Upper lobe of right lung (tissue), 1 donor: ENCODE measurements around the gene COL13A1. TPM values are rescaled to one million over a fixed set of nuclear protein-coding genes. Genes with fewer than 3 reads are reported as not detected.

Experiments used
- ATAC-seq: fragments of 200-7000 bp; cut with Tn5 transposase; one replicate; pipeline ENCODE4 v1.9.1; 2020; ENCODE audit warnings: mild to moderate bottlenecking, moderate library complexity
- DNase-seq: peaks from one replicate; pipeline ENCODE4 v3.0.0-alpha.2; 2020
- H3K27ac ChIP-seq: fragments of 200-600 bp; one replicate; pipeline ENCODE4 v1.8.0; 2022
- H3K27me3 ChIP-seq: fragments of 200-600 bp; one replicate; pipeline ENCODE4 v1.8.0; 2022; ENCODE audit warnings: mild to moderate bottlenecking
- H3K36me3 ChIP-seq: fragments of 200-600 bp; one replicate; pipeline ENCODE4 v1.8.0; 2022
- H3K4me1 ChIP-seq: fragments of 200-600 bp; one replicate; pipeline ENCODE4 v1.8.0; 2022
- H3K4me3 ChIP-seq: fragments of 200-600 bp; one replicate; pipeline ENCODE4 v1.8.0; 2022; ENCODE audit warnings: mild to moderate bottlenecking
- H3K9me3 ChIP-seq: fragments of 200-600 bp; one replicate; pipeline ENCODE4 v1.8.0; 2022
- intact Hi-C: fragments of 100-400 bp; cut with DNase I; formaldehyde crosslinking; loops from one replicate; pipeline ENCODE4 v1.11.0; 2022
- total RNA-seq: library from RNA; stranded (reverse); fragmentation: NEBNext Ultra II Directional; extraction: Animal tissue kit (Norgen Biotek cat#: 25700); gene quantifications from one replicate; pipeline ENCODE4 v1.2.1, GENCODE V29; 2021
- TF ChIP-seq, protein P1 (sequence below): fragments of 200-600 bp; IDR thresholded peaks from one replicate; pipeline ENCODE4 v1.8.0; 2022; ENCODE audit warnings: antibody characterized with exemption
- donor health status: DM: no; HTN: yes; CAD: no; lungs with severe emphysema.

COL13A1 gene
- total RNA-seq, 1 donor from 2014 or later, result 13.5 TPM

DNA sequence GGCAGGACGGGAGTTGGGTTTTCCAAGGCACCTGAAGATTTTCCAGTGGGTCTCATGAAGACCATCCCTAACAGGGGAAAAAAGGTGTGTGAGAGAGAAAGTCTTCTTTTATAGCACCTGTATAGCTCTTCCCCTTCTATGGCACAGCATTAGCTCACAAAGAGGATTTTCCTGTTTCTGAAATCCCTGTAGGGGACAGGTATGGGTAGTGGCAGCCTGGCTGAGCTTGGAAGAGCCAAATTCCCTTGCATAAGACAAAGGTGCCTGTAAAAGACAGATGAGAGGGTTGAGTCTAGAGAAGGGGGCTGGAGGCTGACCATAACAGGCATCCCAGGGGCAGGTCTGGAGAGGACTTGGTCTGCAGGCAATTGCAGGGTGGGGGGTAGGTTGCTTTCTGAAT, 63.7 kb downstream of the COL13A1 start:
- no peak for ATAC-seq
- Histone ChIP-seq H3K9me3 (no peaks in the 10 kb centered on the region), H3K4me1 (peaks cover 10% of the 10 kb centered on the region), H3K4me3 (no peak overlapping the region), H3K27me3 (no peaks in the 10 kb centered on the region), H3K36me3 (no peaks in the 10 kb centered on the region), H3K27ac (no peak overlapping the region)
- intact Hi-C loops, result no loop called here
- TF ChIP-seq, protein P1, sequence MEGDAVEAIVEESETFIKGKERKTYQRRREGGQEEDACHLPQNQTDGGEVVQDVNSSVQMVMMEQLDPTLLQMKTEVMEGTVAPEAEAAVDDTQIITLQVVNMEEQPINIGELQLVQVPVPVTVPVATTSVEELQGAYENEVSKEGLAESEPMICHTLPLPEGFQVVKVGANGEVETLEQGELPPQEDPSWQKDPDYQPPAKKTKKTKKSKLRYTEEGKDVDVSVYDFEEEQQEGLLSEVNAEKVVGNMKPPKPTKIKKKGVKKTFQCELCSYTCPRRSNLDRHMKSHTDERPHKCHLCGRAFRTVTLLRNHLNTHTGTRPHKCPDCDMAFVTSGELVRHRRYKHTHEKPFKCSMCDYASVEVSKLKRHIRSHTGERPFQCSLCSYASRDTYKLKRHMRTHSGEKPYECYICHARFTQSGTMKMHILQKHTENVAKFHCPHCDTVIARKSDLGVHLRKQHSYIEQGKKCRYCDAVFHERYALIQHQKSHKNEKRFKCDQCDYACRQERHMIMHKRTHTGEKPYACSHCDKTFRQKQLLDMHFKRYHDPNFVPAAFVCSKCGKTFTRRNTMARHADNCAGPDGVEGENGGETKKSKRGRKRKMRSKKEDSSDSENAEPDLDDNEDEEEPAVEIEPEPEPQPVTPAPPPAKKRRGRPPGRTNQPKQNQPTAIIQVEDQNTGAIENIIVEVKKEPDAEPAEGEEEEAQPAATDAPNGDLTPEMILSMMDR, result no peak
- no peak for DNase-seq

DNA sequence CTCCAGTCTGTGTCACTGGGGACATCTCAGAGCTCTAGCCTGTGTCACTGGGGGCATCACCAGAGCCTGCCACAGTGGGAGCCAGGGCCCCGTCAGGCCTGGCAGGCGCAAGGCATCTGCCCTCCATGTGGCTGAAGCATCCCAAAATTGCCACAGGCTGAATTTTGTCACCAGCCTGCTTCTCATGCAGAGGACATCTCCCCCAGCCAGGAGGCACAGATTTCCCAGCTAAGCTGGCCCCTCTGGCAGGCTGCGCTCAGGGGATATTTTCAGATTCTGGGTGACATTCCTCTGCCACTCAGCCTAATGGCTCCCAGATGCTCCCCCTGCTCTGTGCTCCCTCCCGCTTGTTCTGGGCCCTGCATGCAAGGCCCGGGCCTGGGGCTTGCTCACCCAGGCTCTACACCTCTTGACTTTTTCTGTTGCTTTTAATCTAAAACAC, 64.6 kb downstream of the COL13A1 start:
- H3K4me1 ChIP-seq, result peaks cover 7% of the 10 kb centered on the region
- no peaks in the 10 kb centered on the region for H3K27me3 ChIP-seq
- no peak overlapping the region for H3K4me3 ChIP-seq
- no peaks in the 10 kb centered on the region for H3K9me3 ChIP-seq
- ATAC-seq, result peak; percentile 12
- no peaks in the 10 kb centered on the region for H3K36me3 ChIP-seq
- TF ChIP-seq, protein P1, result no peak
- intact Hi-C loops, result no loop called here
- H3K27ac ChIP-seq, result peak overlapping the region; percentile 36
- no peak for DNase-seq

DNA sequence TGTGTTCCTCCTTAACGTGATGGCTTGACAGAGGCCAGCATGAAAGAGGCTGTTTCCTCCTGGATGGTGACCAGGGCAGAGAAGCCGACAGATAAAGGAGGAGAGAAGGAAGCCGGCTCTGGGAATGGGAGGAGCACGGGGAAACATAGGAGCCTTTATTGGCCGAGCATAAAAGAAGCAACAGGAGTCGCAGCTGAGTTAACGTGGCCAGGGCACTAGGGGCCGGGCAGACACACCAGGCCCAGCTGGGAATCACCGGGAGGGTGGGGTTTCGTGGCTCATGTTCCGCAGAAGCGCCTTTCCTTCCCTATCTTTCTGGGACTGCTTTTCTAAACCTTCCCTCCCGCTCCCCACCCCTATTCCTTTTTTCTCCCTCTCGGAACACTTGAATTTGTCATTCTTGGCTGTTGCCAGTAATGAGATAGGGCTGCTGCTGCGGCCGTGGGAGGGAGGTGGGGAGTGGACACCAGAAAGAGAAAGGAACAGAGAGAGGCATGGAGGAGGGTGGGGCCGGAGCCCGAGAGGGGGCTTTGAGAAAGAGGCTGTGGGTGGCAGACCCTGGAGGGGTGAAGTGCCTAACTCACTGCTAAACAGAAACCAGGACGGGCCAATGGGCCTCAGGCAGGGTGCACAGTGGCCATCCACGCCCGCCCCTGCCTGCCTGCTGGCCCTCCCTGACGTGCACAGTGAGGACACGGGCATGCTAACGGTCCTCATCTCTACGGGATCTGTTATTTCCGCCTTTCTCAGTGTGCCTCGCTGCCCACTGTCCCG, 65.2 kb downstream of the COL13A1 start:
- ATAC-seq (peak; percentile 32), DNase-seq (no peak)
- intact Hi-C loops, result no loop called here
- no peaks in the 10 kb centered on the region for H3K27me3 ChIP-seq
- TF ChIP-seq, protein P1, result no peak
- no peak overlapping the region for H3K4me3 ChIP-seq
- peaks cover under 1% of the 10 kb centered on the region for H3K4me1 ChIP-seq
- no peaks in the 10 kb centered on the region for H3K36me3 ChIP-seq
- no peaks in the 10 kb centered on the region for H3K9me3 ChIP-seq
- peak overlapping the region; percentile 36 for H3K27ac ChIP-seq

GRCh38 chr10:69867699-69868558, 66.2 kb downstream of the COL13A1 start:
- ATAC-seq (no peak), DNase-seq (no peak)
- no peaks in the 10 kb centered on the region for H3K9me3 ChIP-seq
- no peak overlapping the region for H3K4me3 ChIP-seq
- no peaks in the 10 kb centered on the region for H3K27me3 ChIP-seq
- no peaks in the 10 kb centered on the region for H3K4me1 ChIP-seq
- TF ChIP-seq, protein P1, result no peak
- intact Hi-C loops, result no loop called here
- H3K36me3 ChIP-seq, result no peaks in the 10 kb centered on the region
- no peak overlapping the region for H3K27ac ChIP-seq

DNA sequence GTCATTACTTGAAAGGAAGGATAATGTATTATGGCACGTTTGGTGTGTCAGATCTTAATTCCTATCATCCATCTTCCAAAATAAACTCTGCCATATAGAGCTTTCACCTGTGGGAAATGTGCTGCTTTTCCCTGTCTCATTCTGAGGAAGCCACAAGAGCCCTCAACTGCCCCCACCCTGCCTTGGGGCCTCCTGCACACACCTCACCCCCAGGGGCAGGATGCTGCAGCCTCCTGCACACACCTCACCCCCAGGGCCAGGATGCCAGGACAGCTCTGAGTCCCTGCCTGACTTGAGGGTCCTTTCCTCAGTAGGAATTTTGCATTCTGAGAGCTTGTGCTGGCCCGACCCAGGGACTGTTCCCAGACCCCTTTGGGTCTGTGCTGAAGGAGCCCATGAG, 67.1 kb downstream of the COL13A1 start:
- no peaks in the 10 kb centered on the region for H3K27me3 ChIP-seq
- no peak overlapping the region for H3K27ac ChIP-seq
- intact Hi-C loops, result no loop called here
- no peak for ATAC-seq
- H3K4me1 ChIP-seq, result no peaks in the 10 kb centered on the region
- TF ChIP-seq, protein P1, result no peak
- no peaks in the 10 kb centered on the region for H3K9me3 ChIP-seq
- no peak overlapping the region for H3K4me3 ChIP-seq
- DNase-seq, result no peak
- H3K36me3 ChIP-seq, result no peaks in the 10 kb centered on the region
